GM19397 (cell line): ENCODE measurements around the gene PPP2R3B.
"Not testable (repeated sequence)": the region's sequence is repeated elsewhere in the genome, so short reads cannot be mapped to it uniquely, and the experiment has no call there.

Experiments used
- ATAC-seq: cut with Tn5 transposase; IDR thresholded peaks from one replicate; pipeline ENCODE4 v1.9.1; 2021; ENCODE audit warnings: mild to moderate bottlenecking, moderate library complexity; ENCODE audit not compliant: unreplicated experiment

Gene PPP2R3B

DNA sequence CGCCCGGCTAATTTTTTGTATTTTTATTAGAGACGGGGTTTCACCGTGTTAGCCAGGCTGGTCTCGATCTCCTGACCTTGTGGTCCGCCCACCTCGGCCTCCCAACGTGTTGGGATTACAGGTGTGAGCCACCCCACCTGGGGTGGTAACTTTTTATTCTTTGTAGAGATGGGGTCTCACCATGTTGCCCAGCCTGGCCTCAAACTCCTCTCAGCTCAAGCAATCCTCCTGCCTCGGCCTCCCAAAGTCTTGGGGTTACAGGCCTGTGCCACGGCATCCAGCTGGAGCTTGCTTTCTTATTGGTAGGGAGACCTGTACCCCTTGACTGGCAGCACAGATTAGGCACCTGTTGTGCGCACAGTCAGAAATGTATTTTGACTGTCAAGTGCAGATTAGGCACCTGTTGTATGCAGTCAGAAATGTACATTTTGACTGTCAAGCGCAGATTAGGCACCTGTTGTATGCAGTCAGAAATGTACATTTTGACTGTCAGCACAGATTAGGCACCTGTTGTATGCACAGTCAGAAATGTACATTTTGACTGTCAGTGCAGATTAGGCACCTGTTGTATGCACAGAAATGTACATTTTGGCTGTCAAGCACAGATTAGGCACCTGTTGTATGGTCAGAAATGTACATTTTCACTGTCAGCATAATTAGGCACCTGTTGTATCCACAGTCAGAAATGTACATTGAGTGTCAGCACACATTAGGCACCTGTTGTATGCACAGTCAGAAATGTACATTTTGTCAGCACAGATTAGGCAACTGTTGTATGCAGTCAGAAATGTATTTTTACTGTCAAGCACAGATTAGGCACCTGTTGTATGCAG is 80.7 kb downstream of the PPP2R3B start:
- not testable (repeated sequence) for ATAC-seq

- no peak for ATAC-seq
Observed at GRCh38 chrX:302975-303374, 83.7 kb downstream of the PPP2R3B start.

DNA sequence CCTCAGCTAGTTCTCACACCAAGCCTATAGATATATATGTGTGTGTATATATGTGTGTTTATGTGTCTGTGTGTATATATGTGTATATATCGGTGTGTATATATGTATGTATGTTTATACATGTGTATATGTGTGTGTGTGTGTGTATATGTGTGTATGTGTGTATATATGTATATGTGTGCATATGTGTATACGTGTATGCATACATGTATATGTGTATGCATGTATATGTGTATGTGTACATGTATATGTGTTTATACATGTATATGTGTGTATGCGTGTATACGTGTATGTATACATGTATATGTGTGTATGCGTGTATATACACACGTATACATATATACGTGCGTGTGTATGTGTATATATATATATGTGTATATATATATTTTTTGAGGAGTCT is 86.4 kb downstream of the PPP2R3B start:
- no peak for ATAC-seq

DNA sequence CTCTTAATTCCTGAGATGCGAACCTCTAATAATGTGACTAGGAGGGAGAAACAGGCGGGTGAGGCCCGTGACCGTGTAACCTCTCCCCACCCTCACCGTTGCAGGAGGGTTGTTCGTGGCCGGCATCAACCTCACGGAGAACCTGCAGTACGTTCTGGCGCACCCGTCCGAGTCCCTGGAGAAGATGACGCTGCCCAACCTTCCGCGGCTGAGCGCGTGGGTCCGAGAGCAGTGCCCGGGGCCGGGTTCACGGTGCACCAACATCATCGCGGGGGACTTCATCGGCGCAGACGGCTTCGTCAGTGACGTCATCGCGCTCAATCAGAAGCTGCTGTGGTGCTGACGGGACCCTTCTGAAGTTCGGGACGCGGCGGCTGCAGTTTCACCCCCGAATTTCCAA is 87.7 kb downstream of the PPP2R3B start:
- no peak for ATAC-seq

- no peak for ATAC-seq
Observed at GRCh38 chrX:295136-295535, 91.6 kb downstream of the PPP2R3B start.

DNA sequence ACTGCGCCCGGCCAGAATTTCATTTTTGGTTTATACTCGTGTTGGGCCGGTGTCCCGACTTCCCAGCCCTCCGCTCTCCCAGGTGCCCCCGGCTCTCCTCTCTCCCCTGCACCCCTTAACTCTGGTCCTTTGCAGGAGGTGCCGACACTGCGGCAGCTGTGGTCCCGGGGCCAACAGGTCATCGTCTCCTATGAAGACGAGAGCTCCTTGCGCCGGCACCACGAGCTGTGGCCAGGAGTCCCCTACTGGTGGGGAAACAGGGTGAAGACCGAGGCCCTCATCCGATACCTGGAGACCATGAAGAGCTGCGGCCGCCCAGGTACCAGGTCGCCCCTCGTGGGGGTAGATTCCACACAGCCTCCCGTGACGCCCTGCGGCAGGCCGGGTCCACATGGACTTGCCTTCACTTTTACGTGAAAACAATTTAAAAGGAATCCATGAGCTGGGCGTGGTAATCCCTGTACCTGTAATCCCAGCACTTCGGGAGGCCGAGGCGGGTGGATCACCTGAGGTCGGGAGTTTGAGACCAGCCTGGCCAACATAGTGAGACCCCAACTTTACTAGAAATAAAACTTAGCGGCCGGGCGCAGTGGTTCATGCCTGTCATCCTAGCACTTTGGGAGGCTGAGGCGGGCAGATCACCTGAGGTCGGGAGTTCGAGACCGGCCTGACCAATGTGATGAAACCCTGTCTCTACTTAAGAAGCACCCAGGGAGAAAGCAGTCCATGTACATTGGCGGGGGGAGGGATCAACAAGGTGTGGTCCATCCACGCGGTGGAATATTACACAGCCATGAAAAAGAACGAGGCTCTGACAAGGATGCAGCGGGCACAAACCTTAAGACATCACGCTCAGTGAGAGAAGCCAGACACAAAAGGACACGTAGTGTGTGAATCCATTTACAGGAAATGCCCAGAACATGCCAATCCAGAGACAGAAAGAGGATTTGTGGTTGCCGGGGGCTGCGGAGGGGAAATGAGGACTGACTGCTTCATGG is 93.5 kb downstream of the PPP2R3B start:
- no peak for ATAC-seq

DNA sequence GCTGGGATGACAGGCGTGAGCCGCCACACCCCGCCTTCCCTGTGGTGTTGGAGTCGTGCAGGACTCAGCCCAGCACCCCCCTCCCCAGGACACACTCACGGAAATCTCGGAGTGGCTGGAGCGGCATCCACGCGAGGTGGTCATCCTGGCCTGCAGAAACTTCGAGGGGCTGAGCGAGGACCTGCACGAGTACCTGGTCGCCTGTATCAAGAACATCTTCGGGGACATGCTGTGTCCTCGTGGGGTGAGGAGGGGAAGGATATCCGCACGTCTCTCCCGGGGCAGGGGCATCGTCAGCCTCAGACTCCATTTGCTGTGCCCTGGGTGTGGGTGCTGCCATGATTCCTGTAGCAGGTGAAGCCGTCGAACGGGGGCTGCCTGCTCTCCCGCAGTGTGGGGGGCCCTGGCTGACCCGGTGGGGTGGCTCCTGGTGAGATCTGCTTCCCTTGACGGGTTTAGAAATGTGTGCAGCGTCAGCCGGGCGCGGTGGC is 95.3 kb downstream of the PPP2R3B start:
- no peak for ATAC-seq

GRCh38 chrX:290476-291166 is 96.1 kb downstream of the PPP2R3B start:
- no peak for ATAC-seq

DNA sequence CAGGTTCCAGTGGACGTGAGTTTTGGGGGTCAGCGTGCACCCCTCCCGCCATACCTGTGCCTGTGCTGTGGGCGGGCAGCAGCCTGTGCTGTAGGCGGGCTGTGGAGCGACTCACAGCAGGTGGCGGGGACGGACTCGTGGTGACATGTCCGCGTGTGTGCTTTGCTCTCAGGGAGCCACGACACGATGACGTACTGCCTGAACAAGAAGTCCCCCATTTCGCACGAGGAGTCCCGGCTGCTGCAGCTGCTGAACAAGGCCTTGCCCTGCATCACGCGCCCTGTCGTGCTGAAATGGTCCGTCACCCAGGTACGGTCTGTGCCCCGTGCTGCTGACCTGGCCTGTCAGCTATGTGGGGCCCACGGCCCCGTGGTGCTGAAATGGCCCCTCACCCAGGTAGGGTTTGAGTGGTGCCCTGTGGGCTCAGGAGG is 98.1 kb downstream of the PPP2R3B start:
- no peak for ATAC-seq

GRCh38 chrX:287670-288069 is 99.0 kb downstream of the PPP2R3B start:
- ATAC-seq, result no peak

DNA sequence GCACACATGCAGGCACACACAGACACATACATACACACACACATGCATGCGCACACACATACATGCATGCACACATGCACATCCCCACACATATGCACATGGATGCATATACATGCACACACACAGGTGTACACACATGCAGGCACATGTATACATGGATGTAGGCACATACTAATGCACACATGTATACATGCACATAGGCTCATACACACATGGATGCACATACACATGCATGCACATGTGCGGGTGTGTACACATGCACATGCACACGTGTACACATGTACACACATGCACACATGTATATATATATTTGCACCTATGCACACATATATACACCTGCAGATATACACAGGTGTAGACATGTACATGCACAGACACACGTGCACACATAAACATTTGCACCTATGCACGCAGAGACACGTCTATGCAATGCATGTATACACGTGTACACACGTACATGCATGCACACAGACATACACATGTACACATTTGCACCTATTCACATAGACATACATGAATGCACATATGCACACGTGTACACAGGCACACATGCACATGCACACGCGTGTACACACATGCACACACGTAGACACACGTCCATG is 101.5 kb downstream of the PPP2R3B start:
- no peak for ATAC-seq
